H9 (cell line): ENCODE data around the gene CES2. TPM values are rescaled to one million over a fixed set of nuclear protein-coding genes. Genes with fewer than 3 reads are reported as not detected.

ENCODE experiments used
- DNase-seq: peaks from one replicate; pipeline ENCODE4 v3.0.0-alpha.2; 2017
- H2AFZ ChIP-seq: one replicate; pipeline ENCODE4 v1.6.1; 2013; ENCODE audit warnings: mild to moderate bottlenecking, low read length, control low read depth, moderate library complexity
- H2AK5ac ChIP-seq: 2 replicates; pipeline ENCODE4 v1.6.1; 2013; ENCODE audit warnings: low read length, control low read depth, mixed read lengths; ENCODE audit not compliant: insufficient read length
- H2BK120ac ChIP-seq: one replicate; pipeline ENCODE4 v1.6.1; 2013; ENCODE audit warnings: low read depth, mild to moderate bottlenecking, low read length, control low read depth, inconsistent platforms; ENCODE audit not compliant: poor library complexity, severe bottlenecking
- H2BK12ac ChIP-seq: 2 replicates; pipeline ENCODE4 v1.6.1; 2013; ENCODE audit warnings: low read length, control low read depth, mixed read lengths, low read depth; ENCODE audit not compliant: insufficient read length
- H2BK15ac ChIP-seq: 2 replicates; pipeline ENCODE4 v1.6.1; 2013; ENCODE audit warnings: low read depth, low read length, control low read depth
- H2BK20ac ChIP-seq: one replicate; pipeline ENCODE4 v1.6.1; 2013; ENCODE audit warnings: low read depth, mild to moderate bottlenecking, low read length, control low read depth, inconsistent platforms; ENCODE audit not compliant: poor library complexity, severe bottlenecking
- H2BK5ac ChIP-seq: 2 replicates; pipeline ENCODE4 v1.6.1; 2013; ENCODE audit warnings: low read length, control low read depth, mixed read lengths; ENCODE audit not compliant: insufficient read length
- H3K14ac ChIP-seq: 2 replicates; pipeline ENCODE4 v1.6.1; 2013; ENCODE audit warnings: low read length, control low read depth; ENCODE audit not compliant: insufficient read depth
- H3K18ac ChIP-seq: 2 replicates; pipeline ENCODE4 v1.6.1; 2013; ENCODE audit warnings: low read depth, mild to moderate bottlenecking, mixed read lengths, low read length, control low read depth; ENCODE audit not compliant: insufficient read length
- H3K23ac ChIP-seq: 2 replicates; pipeline ENCODE4 v1.6.1; 2013; ENCODE audit warnings: low read length, control low read depth, mixed read lengths, low read depth; ENCODE audit not compliant: insufficient read length
- H3K23me2 ChIP-seq: 2 replicates; pipeline ENCODE4 v1.6.1; 2013; ENCODE audit warnings: low read depth, mild to moderate bottlenecking, mixed read lengths, low read length, control low read depth; ENCODE audit not compliant: insufficient read length, poor library complexity, severe bottlenecking
- H3K27ac ChIP-seq: 2 replicates; pipeline ENCODE4 v1.5.1; 2013; ENCODE audit warnings: low read length, control low read depth, mixed read lengths, low read depth; ENCODE audit not compliant: insufficient read length
- H3K27me3 ChIP-seq: 2 replicates; pipeline ENCODE4 v1.6.1; 2013; ENCODE audit warnings: low read length, control low read depth, inconsistent platforms; ENCODE audit not compliant: insufficient read depth
- H3K4ac ChIP-seq: 2 replicates; pipeline ENCODE4 v1.6.1; 2013; ENCODE audit warnings: low read depth, mild to moderate bottlenecking, control low read depth, inconsistent platforms, low read length, moderate library complexity
- H3K4me1 ChIP-seq: 2 replicates; pipeline ENCODE4 v1.6.1; 2013; ENCODE audit warnings: low read length, control low read depth, inconsistent platforms; ENCODE audit not compliant: insufficient read depth
- H3K4me2 ChIP-seq: 2 replicates; pipeline ENCODE4 v1.6.1; 2013; ENCODE audit warnings: low read length, control low read depth, mixed read lengths; ENCODE audit not compliant: insufficient read length, insufficient read depth
- H3K56ac ChIP-seq: 2 replicates; pipeline ENCODE4 v1.6.1; 2013; ENCODE audit warnings: low read depth, mild to moderate bottlenecking, mixed read lengths, low read length, control low read depth; ENCODE audit not compliant: insufficient read length
- H3K79me1 ChIP-seq: 2 replicates; pipeline ENCODE4 v1.6.1; 2013; ENCODE audit warnings: low read depth, mild to moderate bottlenecking, moderate library complexity, low read length, control low read depth, inconsistent platforms; ENCODE audit not compliant: insufficient read depth, poor library complexity, severe bottlenecking
- H3K79me2 ChIP-seq: 2 replicates; pipeline ENCODE4 v1.6.1; 2013; ENCODE audit warnings: low read length, control low read depth, inconsistent platforms; ENCODE audit not compliant: insufficient read depth
- H3K9ac ChIP-seq: 2 replicates; pipeline ENCODE4 v1.6.1; 2013; ENCODE audit warnings: low read length, control low read depth, mixed read lengths; ENCODE audit not compliant: insufficient read length; ENCODE audit errors: extremely low read depth
- H3K9me3 ChIP-seq: one replicate; pipeline ENCODE4 v1.6.1; 2013; ENCODE audit warnings: low read depth, low read length, inconsistent platforms; ENCODE audit not compliant: control insufficient read depth
- H3T11ph ChIP-seq: one replicate; pipeline ENCODE4 v1.6.1; 2013; ENCODE audit warnings: mild to moderate bottlenecking, low read length, control low read depth, inconsistent platforms
- H4K20me1 ChIP-seq: one replicate; pipeline ENCODE4 v1.6.1; 2013; ENCODE audit not compliant: control insufficient read depth, insufficient read length, insufficient read depth
- H4K5ac ChIP-seq: 2 replicates; pipeline ENCODE4 v1.6.1; 2013; ENCODE audit warnings: low read depth, mild to moderate bottlenecking, mixed read lengths, low read length, control low read depth; ENCODE audit not compliant: insufficient read length
- H4K8ac ChIP-seq: replicated peaks from 2 replicates; pipeline ENCODE4 v1.6.1; 2013; ENCODE audit warnings: low read length, control low read depth, mixed read lengths, low read depth; ENCODE audit not compliant: insufficient read length
- H4K91ac ChIP-seq: 2 replicates; pipeline ENCODE4 v1.6.1; 2013; ENCODE audit warnings: low read depth, mild to moderate bottlenecking, moderate library complexity, mixed read lengths, low read length, control low read depth; ENCODE audit not compliant: insufficient read length
- H3K27ac Mint-ChIP-seq, 3 experiments: 2 replicates in 2 of 3; 3 replicates in 1 of 3; pipeline ENCODE4 v1.8.0; 2020 to 2021; ENCODE audit warnings: mixed read lengths in 3 of 3, mild to moderate bottlenecking in 1 of 3, moderate library complexity in 1 of 3
- H3K27me3 Mint-ChIP-seq: 2 replicates; pipeline ENCODE4 v1.8.0; 2021; ENCODE audit warnings: low read depth, mild to moderate bottlenecking, moderate library complexity, mixed read lengths
- H3K36me3 Mint-ChIP-seq, 3 experiments: 2 replicates in 2 of 3; 3 replicates in 1 of 3; pipeline ENCODE4 v1.8.0; 2020 to 2021; ENCODE audit warnings: low read depth in 3 of 3, mixed read lengths in 3 of 3; ENCODE audit not compliant: insufficient read depth in 1 of 3
- H3K4me1 Mint-ChIP-seq, 2 experiments: 2 replicates each; pipeline ENCODE4 v1.8.0; 2020; ENCODE audit warnings: mixed read lengths in 2 of 2
- H3K4me3 Mint-ChIP-seq, 2 experiments: 2 replicates in 1 of 2; 3 replicates in 1 of 2; pipeline ENCODE4 v1.8.0; 2020 to 2021; ENCODE audit warnings: mild to moderate bottlenecking in 2 of 2, mixed read lengths in 2 of 2, moderate library complexity in 1 of 2
- H3K9me3 Mint-ChIP-seq, 2 experiments: 2 replicates in 1 of 2; 3 replicates in 1 of 2; pipeline ENCODE4 v1.8.0; 2020; ENCODE audit warnings: mild to moderate bottlenecking in 2 of 2, mixed read lengths in 2 of 2, moderate library complexity in 1 of 2
- WGBS: extraction: QIAGEN DNeasy Blood & Tissue Kit; methylation state at CpG from one replicate; pipeline ENCODE4 v1.1.7; 2013; ENCODE audit warnings: missing lambda C conversion rate, low lambda C conversion rate, mixed read lengths; ENCODE audit not compliant: insufficient read length; ENCODE audit errors: extremely low coverage; 5-methylcytosine and 5-hydroxymethylcytosine counted together
- total RNA-seq: library from RNA; stranded (reverse); gene quantifications from 2 replicates; pipeline ENCODE4 v1.2.1, GENCODE V29; 2021
- TF ChIP-seq, protein P1 (sequence below): fragments of 200-600 bp; sonication (generic); conservative IDR thresholded peaks from 3 replicates; pipeline ENCODE4 v1.8.0; 2021; ENCODE audit warnings: antibody characterized with exemption, mild to moderate bottlenecking

Gene CES2
- total RNA-seq, 1 experiment from 2014 or later = 28.2 TPM

DNA sequence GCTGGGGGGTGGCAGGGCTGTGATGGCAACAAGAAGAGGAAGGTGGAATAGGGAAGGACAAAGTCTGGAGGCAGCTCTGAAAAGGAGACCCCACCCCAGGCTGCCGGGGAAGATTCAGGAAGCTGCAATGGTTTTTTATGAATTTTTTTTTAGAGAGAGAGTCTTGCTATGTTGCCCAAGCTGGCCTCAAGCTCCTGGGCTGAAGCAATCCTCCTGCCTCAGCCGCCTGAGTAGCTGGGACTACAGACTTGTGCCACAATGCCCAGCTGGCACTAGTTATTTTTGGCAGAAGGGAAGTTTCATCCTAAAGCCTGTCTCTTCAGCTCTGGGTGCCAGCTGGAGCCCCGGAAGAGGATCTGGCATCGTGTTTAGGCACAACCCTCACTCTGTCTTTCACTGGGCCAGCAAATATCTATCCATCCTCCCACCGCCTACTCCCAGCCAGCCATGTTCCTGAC, 24.4 kb downstream of the CES2 start:
- H3T11ph ChIP-seq = no peak overlapping the region
- H4K20me1 ChIP-seq = no peaks in the 10 kb centered on the region
- H2BK12ac ChIP-seq = no peak overlapping the region
- no peaks in the 10 kb centered on the region for H3K9me3 Mint-ChIP-seq
- H3K27ac Mint-ChIP-seq = no peak overlapping the region; a peak in 1 of 7 replicates
- no peak overlapping the region for H3K18ac ChIP-seq
- no peak overlapping the region for H3K56ac ChIP-seq
- no peaks in the 10 kb centered on the region for H3K27me3 ChIP-seq
- no peaks in the 10 kb centered on the region; a peak in 1 of 7 replicates for H3K36me3 Mint-ChIP-seq
- H3K27ac ChIP-seq = no peak overlapping the region
- no peak overlapping the region for H2AFZ ChIP-seq
- H4K8ac ChIP-seq = no peak overlapping the region
- TF ChIP-seq, protein P1, sequence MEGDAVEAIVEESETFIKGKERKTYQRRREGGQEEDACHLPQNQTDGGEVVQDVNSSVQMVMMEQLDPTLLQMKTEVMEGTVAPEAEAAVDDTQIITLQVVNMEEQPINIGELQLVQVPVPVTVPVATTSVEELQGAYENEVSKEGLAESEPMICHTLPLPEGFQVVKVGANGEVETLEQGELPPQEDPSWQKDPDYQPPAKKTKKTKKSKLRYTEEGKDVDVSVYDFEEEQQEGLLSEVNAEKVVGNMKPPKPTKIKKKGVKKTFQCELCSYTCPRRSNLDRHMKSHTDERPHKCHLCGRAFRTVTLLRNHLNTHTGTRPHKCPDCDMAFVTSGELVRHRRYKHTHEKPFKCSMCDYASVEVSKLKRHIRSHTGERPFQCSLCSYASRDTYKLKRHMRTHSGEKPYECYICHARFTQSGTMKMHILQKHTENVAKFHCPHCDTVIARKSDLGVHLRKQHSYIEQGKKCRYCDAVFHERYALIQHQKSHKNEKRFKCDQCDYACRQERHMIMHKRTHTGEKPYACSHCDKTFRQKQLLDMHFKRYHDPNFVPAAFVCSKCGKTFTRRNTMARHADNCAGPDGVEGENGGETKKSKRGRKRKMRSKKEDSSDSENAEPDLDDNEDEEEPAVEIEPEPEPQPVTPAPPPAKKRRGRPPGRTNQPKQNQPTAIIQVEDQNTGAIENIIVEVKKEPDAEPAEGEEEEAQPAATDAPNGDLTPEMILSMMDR = no peak
- H3K4me1 Mint-ChIP-seq = peaks cover 4 to 15% of the 10 kb centered on the region in 2 experiments
- H3K4me3 Mint-ChIP-seq = no peak overlapping the region
- H3K4me2 ChIP-seq = no peak overlapping the region
- no peak overlapping the region for H2BK15ac ChIP-seq
- H3K79me2 ChIP-seq = no peaks in the 10 kb centered on the region
- H3K4ac ChIP-seq = no peak overlapping the region
- no peak overlapping the region for H3K14ac ChIP-seq
- H3K9ac ChIP-seq = no peak overlapping the region
- no peak overlapping the region for H3K23ac ChIP-seq
- no peak overlapping the region for H2BK20ac ChIP-seq
- H3K27me3 Mint-ChIP-seq = peaks cover 13% of the 10 kb centered on the region
- H2AK5ac ChIP-seq = no peak overlapping the region
- no peak overlapping the region for H2BK120ac ChIP-seq
- no peaks in the 10 kb centered on the region for H3K4me1 ChIP-seq
- H3K9me3 ChIP-seq = no peaks in the 10 kb centered on the region
- H4K5ac ChIP-seq = no peak overlapping the region
- no peak for DNase-seq
- no peaks in the 10 kb centered on the region for H3K23me2 ChIP-seq
- H4K91ac ChIP-seq = no peak overlapping the region
- H3K79me1 ChIP-seq = no peaks in the 10 kb centered on the region
- no CpG with 5 or more reads among the region's 5 CpGs for WGBS
- no peak overlapping the region for H2BK5ac ChIP-seq
